Adipose tissue (tissue), 3 donors: ENCODE measurements around the gene FBXO17. TPM values are rescaled to one million over a fixed set of nuclear protein-coding genes. Genes with fewer than 3 reads are reported as not detected.
A peak's percentile ranks its signal among the peaks of the same experiment; 100 is the strongest.
"Not testable (repeated sequence)": the region's sequence is repeated elsewhere in the genome, so short reads cannot be mapped to it uniquely, and the experiment has no call there.

Source experiments
- H3K27ac ChIP-seq: one replicate; pipeline ENCODE4 v1.5.1; 2013; ENCODE audit warnings: low read depth, low read length
- WGBS, 3 donors: extraction: QIAGEN DNeasy Blood & Tissue Kit; methylation state at CpG; one replicate each; pipeline ENCODE4 v1.1.7; 2013; 5-methylcytosine and 5-hydroxymethylcytosine counted together
- polyA plus RNA-seq, 3 donors: library from polyadenylated mRNA; stranded (reverse); fragments of 200-250 nt; gene quantifications; one replicate each; pipeline ENCODE4 v1.2.3, GENCODE V29; 2013
- donor health status: healthy with polysubstance abuse.
- donor health status: Bipolar disorder and iron deficiency.
- donor health status: healthy.

Gene FBXO17
- polyA plus RNA-seq, 3 donors: 6.8 to 28.8 (median 25.8) TPM

DNA sequence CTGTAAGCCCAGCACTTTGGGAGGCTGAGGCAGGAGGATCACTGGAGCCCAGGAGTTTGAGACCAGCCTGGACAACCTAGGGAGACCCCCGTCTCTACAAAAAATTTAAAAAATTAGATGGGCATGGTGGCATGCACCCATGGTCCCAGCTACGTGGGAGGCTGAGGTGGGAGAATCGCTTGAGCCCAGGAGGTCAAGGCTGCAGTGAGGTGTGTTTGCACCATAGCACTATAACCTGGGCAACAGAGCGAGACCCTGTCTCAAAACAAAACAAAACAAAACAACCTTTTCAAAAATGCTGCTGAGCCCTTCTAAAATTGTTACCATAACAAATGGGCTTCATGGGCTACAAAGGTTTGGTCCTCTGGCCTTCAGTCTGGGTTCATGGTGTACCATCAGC, 13.1 kb upstream of the FBXO17 start:
- 84 to 89% (median 85%) methylated on average over 4 of the region's 4 CpGs for WGBS, 3 donors
- not testable (repeated sequence) for H3K27ac ChIP-seq

- H3K27ac ChIP-seq: not testable (repeated sequence)
- 83 to 92% (median 91%) methylated on average over 6 of the region's 6 CpGs for WGBS, 3 donors
These were observed 12.2 kb upstream of the FBXO17 start for GRCh38 chr19:38987745-38988144.

DNA sequence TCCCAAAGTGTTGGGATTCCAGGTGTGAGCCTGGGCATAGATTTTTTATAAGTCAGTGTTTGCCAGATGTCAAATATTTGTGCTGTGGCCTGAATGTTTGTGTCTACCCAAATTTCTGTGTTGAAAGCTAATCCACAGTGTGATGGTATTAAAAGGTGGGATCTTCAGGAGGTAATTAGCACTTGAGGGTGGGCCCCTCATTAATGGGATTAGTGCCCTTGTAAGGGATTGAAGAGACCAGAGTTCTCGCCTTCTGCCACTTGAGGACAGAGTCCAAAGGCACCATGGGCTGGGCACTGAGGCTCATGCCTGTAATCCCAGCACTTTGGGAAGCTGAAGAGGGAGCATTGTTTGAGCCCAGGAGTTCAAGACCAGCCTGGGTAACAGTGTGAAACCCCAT, 9.7 kb upstream of the FBXO17 start:
- whole genome bisulfite sequencing, 3 donors: 87 to 94% (median 88%) methylated on average over 1 of the region's 1 CpG
- H3K27ac ChIP-seq: no peak overlapping the region

GRCh38 chr19:38980583-38981374, 5.2 kb upstream of the FBXO17 start:
- 89 to 94% (median 94%) methylated on average over 10 of the region's 10 CpGs for WGBS, 3 donors
- no peak overlapping the region for H3K27ac ChIP-seq

GRCh38 chr19:38979812-38980211, 4.3 kb upstream of the FBXO17 start:
- 72 to 78% (median 72%) methylated on average over 5 of the region's 5 CpGs for WGBS, 3 donors
- H3K27ac ChIP-seq: no peak overlapping the region

DNA sequence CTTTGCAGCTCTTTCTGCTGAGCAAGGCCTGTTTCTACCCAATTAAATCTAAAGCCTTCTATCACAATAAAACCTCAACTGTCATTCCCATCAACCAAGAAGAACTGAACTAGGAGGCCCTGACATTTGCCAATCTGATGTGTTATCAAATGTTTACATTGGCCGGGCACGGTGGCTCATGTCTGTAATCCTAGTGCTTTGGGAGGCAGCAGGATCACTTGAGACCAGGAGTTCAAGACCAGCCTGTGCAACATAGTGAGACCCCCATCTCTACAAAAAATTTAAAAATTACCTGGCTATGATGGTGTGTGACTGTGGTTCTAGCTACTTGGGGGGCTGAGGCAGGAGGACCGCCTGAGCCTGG, 2.8 kb upstream of the FBXO17 start:
- H3K27ac ChIP-seq: no peak overlapping the region
- 56 to 90% (median 88%) methylated on average over 3 of the region's 3 CpGs for WGBS, 3 donors

DNA sequence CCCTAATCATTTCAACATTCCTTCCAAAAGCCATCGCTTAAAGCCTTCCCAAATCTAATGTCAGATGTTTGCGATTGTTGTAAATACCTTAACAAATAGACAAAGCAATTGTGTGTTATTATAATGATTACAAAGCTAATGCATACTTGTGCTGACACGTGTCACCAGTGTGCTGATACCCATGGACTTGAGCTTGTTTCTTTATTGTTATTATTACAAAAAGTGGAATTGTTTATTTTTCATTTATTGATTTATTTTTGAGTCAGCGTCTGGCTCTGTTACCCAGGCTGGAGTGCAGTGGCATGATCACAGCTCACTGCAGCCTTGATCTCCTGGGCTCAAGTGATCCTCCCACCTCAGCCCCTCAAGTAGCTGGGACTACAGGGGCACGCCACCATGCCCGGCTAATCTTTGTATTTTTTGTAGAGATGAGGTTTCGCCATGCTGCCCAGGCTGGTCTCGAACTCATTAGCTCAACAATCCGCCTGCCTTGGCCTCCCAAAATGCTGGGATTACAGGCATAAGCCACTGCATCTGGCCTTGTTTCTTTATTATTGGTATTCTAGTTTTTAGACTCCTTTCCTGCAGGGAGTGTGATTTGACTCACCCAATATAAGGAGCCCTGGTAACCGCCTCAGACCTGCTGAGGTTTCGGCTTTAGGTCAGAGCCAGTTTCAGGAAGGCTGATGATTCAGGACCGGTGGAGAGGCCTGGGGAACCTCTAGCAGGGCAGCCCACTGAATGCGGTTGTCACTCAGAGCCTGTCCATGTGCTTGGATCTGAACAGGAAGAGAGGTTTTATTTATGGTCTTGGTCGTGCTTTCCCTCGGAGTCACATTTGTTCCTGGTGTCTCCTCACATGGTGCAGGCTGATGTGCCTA, 2.1 kb upstream of the FBXO17 start:
- H3K27ac ChIP-seq: no peak overlapping the region
- 78 to 79% (median 79%) methylated on average over 15 of the region's 15 CpGs for WGBS, 3 donors

DNA sequence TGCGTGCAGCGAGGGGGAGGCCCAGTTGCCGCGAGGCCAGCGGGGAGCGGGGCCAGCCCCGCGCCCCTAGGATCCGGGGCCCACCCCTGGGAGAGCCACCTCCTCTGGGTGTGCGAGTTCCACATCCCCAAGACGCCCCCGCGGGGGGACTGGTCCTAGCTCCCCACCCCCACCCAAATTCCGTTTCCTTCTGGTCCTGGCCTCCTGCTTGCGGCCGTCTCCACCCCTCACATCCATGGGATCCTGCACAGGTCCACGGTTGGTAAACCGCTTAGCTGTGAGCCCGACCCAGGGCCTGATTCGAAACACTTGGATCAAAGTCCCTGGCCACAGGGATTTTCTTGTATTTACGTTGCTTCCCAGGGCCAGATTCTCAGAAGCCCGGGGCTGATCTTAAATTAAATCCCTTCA, 324 bp upstream of the FBXO17 start:
- 9 to 11% (median 10%) methylated on average over 12 to 22 of the region's 22 CpGs for WGBS, 3 donors
- H3K27ac ChIP-seq: peak overlapping the region; percentile 64

DNA sequence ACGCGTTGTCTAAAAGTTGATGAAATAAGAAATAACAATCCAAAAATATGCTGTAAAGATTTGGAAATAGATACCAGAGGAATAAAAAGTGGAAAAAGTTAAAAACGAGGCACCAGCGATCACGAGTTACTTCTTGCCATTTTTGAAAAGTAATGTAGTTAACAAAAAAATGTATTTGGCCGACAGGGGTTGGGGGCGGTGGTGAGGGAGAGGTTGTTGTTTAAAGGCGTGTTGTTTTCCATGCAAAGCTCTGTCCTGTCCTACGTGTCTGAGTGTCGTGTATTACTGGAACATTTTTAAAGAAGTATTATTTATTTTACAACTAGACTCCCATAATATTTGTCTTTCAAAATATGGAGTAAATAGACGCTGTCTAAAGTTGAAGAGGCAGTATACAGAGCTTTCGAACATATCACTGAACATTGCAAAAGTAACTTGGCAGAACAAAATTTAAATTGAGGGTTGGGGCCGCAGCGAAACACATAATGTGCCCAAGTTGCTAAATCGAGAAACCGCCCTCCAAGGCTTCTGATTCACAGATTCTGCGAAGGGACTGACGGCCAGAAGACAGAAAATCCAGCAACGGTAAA, 823 bp downstream of the FBXO17 start:
- WGBS, 3 donors: 30 to 48% (median 39%) methylated on average over 19 of the region's 19 CpGs
- H3K27ac ChIP-seq: no peak overlapping the region

DNA sequence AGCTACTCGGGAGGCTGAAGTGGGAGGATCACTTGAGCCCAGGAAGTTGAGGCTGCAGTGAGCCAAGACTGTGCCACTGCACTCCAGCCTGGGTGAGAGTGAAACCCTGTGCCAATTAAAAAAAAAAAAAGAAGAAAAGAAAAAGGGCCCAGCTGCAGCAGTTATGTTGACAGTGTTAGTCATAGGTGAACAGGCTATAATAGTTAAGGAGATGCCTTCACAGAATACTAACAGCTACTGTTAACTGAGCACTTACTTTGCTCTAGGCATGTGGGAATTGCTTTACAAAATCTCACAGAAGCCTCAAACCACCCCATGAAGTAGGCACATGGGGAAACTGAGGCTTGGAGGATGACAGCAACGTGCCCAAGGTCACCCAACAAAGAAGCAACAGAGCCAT, 3.9 kb downstream of the FBXO17 start:
- H3K27ac ChIP-seq: no peak overlapping the region
- 82 to 91% (median 88%) methylated on average over 2 of the region's 2 CpGs for WGBS, 3 donors

GRCh38 chr19:38970664-38971532, 4.6 kb downstream of the FBXO17 start:
- 78 to 86% (median 79%) methylated on average over 12 of the region's 12 CpGs for WGBS, 3 donors

DNA sequence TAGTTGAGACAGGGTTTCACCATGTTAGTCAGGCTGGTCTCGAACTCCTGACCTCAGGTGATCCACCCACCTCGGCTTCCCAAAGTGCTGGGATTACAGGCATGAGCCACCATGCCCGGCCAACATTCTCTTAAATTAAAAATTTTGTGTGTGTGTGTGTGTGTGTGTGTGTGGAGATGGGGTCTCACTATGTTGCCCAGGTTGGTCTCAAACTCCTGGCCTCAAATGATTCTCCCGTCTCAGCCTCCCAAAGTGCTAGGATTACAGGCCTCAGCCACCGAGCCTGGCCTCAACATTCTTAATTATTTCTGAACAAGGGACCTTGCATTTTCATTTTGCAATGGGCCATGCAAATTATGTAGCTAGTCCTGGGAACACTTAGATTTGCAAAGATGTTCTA, 9.4 kb downstream of the FBXO17 start:
- not testable (repeated sequence) for H3K27ac ChIP-seq
- 93 to 98% (median 94%) methylated on average over 5 of the region's 5 CpGs for WGBS, 3 donors

More at GRCh38 chr19:38970664-38971532, 4.6 kb downstream of the FBXO17 start:
- no peak overlapping the region for H3K27ac ChIP-seq

- WGBS, 3 donors: 89 to 98% (median 91%) methylated on average over 2 of the region's 2 CpGs
These were observed 10.8 kb downstream of the FBXO17 start for GRCh38 chr19:38964738-38965137.

GRCh38 chr19:38959618-38960017, 15.9 kb downstream of the FBXO17 start:
- WGBS, 3 donors: 87 to 90% (median 87%) methylated on average over 5 of the region's 5 CpGs
- no peak overlapping the region for H3K27ac ChIP-seq

More at GRCh38 chr19:38964738-38965137, 10.8 kb downstream of the FBXO17 start:
- no peak overlapping the region for H3K27ac ChIP-seq

DNA sequence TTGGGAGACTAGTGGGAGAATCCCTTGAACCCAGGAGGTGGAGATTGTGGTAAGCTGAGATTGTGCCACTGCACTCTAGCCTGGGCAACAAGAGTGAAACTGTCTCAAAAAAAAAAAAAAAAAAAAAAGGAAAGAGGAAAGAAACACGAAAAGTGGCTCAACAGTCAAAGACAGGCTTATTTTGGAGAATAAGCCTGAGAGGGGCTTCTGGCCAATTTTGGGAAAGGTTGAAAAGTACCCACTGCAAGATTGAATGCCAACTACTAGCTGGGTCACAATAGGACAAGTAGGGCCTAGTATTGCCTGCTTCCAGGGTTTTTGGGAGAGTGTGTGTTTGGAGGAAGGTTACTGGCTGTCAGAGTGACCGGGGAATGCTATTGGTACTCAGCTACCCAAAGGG, 17.2 kb downstream of the FBXO17 start:
- 82 to 86% (median 84%) methylated on average over 2 of the region's 2 CpGs for WGBS, 3 donors

GRCh38 chr19:38956264-38956663, 19.3 kb downstream of the FBXO17 start:
- 80 to 94% (median 92%) methylated on average over 2 of the region's 2 CpGs for WGBS, 3 donors
- no peak overlapping the region for H3K27ac ChIP-seq

More for the DNA sequence above, 17.2 kb downstream of the FBXO17 start:
- no peak overlapping the region for H3K27ac ChIP-seq

GRCh38 chr19:38953677-38954076, 21.9 kb downstream of the FBXO17 start:
- no peak overlapping the region for H3K27ac ChIP-seq
- 74 to 82% (median 74%) methylated on average over 4 of the region's 4 CpGs for WGBS, 3 donors
